Fibroblast of mammary gland (primary cell): ENCODE results near the gene LRRN2.

Experiments
- DNase-seq: peaks from one replicate; pipeline ENCODE4 v3.0.0-alpha.2; 2010; ENCODE audit warnings: low read depth
- H3K4me3 ChIP-seq: 2 replicates; pipeline ENCODE4 v1.5.1; 2011; ENCODE audit warnings: low read depth, mild to moderate bottlenecking, low read length, moderate library complexity; ENCODE audit not compliant: control insufficient read depth
- TF ChIP-seq, protein P1 (sequence below): conservative IDR thresholded peaks from 2 replicates; pipeline ENCODE4 v1.5.1; 2011; ENCODE audit warnings: low read depth, low read length, inconsistent platforms; ENCODE audit not compliant: control insufficient read depth, insufficient read depth

LRRN2 gene

DNA sequence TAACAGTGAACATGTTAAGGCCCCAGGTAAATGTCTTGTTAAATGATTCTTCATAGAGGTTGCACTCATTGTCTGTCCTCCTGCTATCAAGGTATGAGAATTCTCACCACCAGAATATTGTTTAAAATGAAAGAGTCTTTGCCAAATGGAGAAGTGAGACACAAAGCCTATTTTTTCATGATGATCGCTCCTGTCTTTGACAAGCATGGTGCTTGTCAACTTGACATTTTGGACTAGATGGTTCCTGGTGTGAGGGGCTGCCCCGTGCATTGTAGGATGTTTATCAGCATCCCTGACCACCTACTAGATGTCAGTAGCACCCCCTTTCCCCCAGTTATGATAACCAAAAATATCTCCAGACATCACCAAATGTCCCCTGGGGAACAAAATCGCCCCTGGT is 103.8 kb downstream of the LRRN2 start:
- H3K4me3 ChIP-seq: no peak overlapping the region
- TF ChIP-seq, protein P1, sequence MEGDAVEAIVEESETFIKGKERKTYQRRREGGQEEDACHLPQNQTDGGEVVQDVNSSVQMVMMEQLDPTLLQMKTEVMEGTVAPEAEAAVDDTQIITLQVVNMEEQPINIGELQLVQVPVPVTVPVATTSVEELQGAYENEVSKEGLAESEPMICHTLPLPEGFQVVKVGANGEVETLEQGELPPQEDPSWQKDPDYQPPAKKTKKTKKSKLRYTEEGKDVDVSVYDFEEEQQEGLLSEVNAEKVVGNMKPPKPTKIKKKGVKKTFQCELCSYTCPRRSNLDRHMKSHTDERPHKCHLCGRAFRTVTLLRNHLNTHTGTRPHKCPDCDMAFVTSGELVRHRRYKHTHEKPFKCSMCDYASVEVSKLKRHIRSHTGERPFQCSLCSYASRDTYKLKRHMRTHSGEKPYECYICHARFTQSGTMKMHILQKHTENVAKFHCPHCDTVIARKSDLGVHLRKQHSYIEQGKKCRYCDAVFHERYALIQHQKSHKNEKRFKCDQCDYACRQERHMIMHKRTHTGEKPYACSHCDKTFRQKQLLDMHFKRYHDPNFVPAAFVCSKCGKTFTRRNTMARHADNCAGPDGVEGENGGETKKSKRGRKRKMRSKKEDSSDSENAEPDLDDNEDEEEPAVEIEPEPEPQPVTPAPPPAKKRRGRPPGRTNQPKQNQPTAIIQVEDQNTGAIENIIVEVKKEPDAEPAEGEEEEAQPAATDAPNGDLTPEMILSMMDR: no peak
- DNase-seq: no peak

DNA sequence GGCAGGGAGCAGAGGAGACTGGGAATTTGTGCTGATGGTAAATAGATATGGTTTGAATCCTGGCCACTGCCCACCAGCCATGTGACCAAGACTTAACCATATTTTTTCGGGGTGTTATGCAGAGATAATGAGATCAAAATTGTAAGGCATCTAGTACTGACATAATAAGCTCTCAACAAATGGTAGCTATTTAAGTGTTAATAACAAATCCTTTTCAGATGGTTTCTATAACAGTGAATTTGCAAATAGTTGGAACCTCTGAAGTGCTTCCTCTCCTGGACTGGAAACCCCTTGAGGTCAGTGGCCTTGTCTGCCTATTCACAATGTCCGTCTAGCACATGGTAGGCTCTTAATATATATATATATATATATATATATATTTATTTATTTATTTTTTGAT is 104.7 kb downstream of the LRRN2 start:
- TF ChIP-seq, protein P1: no peak
- H3K4me3 ChIP-seq: no peak overlapping the region
- no peak for DNase-seq

DNA sequence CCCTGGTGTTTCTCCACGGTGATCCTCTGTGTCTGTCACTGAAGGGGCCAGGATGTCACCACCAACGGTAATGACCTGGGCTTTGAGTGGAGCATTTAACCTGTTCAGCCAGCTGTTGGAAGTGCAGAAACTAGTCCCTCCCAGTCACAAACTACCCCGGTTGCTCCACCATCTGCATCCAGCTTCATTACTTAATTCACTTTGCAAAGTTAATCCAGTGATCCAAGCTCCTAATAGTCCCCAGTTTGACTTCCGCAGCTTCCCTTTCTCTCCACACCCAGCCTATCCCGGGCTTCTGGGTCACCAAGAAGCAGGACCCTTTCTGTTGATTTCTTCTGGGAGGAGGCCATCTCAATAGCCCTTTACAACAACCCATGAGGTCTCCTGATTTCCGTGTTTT is 105.9 kb downstream of the LRRN2 start:
- no peak for DNase-seq
- TF ChIP-seq, protein P1: no peak
- H3K4me3 ChIP-seq: no peak overlapping the region

DNA sequence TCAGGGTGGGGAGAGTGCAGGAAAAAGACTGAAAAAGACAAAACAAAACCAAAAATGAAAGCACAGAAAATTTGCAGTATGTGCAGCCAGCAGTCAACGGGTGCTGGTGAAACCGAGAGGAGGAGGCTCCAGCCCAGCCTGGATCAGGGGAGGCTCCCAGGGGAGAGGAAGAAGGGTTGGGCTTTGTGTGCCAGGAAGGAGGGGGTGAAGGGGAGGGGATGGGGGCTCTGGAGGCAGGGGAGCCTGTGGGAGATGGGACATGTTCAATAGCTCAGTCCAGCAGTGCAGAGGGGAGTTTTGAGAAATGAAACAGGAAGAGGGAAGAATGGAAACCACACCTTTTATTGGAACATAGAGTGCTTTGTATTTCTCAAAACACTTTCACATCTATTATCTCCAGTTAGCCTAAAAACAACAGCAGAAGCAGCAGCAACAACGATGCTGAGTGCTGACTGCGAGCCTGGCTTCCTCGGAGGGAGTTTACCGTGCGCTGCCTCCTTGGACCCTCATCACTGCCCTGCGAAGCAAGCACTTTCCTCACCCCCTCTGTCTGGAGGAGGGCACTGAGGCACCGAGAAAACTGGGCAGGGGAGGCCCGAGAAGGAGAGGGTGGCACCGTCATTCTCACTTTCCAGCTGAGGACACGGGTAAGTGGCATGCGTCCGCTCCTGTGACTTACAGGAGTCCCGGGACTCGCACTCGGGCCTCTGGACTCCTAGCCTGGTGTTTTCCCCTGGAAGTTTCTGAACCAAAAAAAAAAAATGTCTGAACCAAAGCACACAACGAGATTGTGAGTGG is 106.5 kb downstream of the LRRN2 start:
- no peak overlapping the region for H3K4me3 ChIP-seq
- peak; percentile 18 for DNase-seq
- TF ChIP-seq, protein P1: no peak

DNA sequence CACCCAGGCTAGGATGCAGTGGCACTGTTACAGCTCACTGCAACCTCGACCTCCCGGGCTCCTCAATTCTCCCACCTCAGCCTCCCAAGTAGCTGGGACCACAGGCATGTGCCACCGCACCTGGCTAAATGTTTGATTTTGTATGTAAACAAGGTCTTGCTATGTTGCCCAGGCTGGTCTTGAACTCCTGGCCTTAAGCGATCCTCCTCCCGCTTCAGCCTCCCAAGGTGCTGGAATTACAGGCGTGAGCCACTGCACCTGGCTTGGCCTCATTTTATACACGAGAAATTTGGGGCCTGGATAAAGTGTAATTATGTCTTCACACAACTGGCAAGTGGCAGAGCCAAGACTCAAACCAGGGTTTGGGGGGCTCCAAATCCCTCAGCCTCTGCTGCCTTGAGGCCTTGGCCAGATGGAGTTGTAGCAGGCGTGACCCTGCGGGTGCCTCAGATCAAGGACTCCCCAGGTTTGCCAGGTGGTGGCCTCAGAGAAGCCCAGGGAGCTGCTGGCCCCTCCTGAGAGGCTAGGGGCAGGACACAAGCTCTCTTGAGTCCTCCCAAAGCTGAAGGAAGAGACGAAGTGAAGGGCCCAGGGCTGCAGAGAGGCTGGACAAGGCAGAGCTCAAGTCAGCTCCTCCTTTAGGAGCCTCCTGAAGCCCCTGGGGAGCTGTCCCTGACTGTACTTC is 107.6 kb downstream of the LRRN2 start:
- no peak overlapping the region for H3K4me3 ChIP-seq
- no peak for DNase-seq
- TF ChIP-seq, protein P1: no peak

DNA sequence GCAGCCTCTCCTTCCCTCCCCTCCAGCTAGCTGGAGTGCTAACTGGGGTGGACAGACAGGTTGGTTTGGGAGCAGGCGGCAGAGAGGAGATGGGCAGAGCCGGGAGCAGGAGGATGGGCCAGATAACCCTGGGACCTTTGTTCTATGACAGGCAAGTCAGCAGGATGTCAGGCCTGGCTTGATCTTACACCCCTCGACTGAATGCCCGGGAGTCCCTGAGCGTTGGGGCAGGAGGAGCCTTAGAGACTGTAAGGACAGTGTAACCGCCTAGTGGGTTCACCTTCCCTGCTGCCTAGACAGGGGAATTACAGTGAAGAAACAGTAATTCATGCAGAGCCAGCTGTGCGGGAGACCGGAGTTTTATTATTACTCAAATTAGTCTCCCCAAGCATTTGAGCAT is 109.1 kb downstream of the LRRN2 start:
- no peak for DNase-seq
- no peak overlapping the region for H3K4me3 ChIP-seq
- TF ChIP-seq, protein P1: no peak
